T-helper 1 cell treated with Interleukin-12 subunit alpha and Interleukin-12 subunit beta and Interleukin-4 antibody, amounts not matched to agents 30 μg/mL and 1 μg/mL, for 36 hours (primary cell): ENCODE results near the gene FAM120C.

Source experiments
- H3K27ac Mint-ChIP-seq: one replicate; pipeline ENCODE4 v1.8.0; 2021; ENCODE audit warnings: mild to moderate bottlenecking, mixed read lengths
- H3K27me3 Mint-ChIP-seq: one replicate; pipeline ENCODE4 v1.8.0; 2021; ENCODE audit warnings: low read depth, mixed read lengths
- H3K36me3 Mint-ChIP-seq: one replicate; pipeline ENCODE4 v1.8.0; 2021; ENCODE audit warnings: low read depth, mixed read lengths
- H3K4me1 Mint-ChIP-seq: one replicate; pipeline ENCODE4 v1.8.0; 2021; ENCODE audit warnings: low read depth, mixed read lengths
- H3K4me3 Mint-ChIP-seq: one replicate; pipeline ENCODE4 v1.8.0; 2021; ENCODE audit warnings: mild to moderate bottlenecking, moderate library complexity, mixed read lengths
- H3K9me3 Mint-ChIP-seq: one replicate; pipeline ENCODE4 v1.8.0; 2021; ENCODE audit warnings: mixed read lengths

FAM120C gene

DNA sequence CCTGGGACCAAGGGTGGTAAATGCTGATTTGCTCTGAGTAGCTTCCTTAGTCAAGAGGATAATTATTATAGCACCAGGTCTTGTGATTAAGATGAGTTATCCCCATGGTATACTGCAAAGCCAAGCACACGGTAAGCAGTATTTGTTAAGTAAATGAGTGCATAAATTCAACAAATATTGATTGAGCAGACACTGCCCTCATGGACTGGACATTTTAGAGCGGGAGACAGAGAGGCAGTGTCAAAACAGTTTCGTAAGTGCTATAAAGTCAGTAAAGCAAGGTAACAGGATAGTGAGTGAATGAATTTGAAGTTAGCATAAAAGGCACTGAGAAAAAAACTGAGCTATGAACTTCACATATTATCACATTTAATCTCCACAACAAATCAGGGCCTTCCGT lies 152.7 kb downstream of the FAM120C start:
- Mint-ChIP-seq H3K27ac (no peak overlapping the region), H3K27me3 (no peaks in the 10 kb centered on the region), H3K4me1 (peaks cover 14% of the 10 kb centered on the region), H3K4me3 (no peak overlapping the region), H3K36me3 (peaks cover 53% of the 10 kb centered on the region), H3K9me3 (no peaks in the 10 kb centered on the region)

DNA sequence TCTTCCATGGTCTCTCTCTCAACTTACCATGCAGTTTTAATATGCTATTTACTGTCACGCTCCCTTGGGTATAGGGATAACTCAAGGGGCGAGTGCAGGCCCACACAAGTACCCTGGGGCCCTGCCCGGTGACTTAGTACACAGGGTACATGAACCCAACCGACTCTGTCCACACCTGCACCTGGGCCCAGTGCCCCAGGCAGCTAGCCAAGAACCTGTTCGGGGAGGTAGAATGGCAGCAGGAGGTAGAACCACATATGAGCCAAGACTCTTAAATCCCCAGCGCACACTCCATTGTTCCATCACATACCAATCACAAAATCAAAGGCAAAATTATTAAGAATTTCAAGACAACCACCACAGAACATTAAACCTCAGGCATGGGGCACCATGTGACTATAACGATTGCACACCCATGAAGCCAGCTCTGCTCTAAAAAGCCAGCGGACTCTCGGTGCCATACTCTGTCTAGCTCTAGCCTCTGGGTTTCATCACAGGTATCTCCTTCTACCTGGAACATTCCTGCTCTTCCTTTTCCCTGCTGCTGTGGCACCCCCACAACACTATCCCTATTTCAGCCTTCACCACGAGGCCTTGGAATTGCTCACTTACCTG lies 153.4 kb downstream of the FAM120C start:
- H3K36me3 Mint-ChIP-seq, result peaks cover 50% of the 10 kb centered on the region

DNA sequence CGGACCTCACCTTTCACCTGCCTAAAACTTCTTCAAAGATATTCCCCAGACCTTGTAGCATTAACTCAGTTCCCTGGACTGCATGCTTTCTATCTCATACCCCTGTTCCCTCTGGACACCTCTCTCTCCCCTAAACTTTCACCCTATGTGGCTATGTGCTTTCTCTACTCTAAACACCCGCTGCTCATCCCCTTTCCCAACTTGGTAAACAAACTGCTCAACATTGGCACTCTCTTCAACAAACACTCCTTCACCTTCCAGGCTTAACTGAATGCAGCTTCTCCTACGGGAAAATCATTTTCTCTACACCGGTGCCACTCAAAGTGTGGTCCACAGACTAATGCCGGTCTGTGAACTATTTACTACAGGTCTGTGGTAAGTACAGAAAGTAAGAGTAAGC lies 158.7 kb downstream of the FAM120C start:
- Mint-ChIP-seq H3K36me3 (peaks cover 41% of the 10 kb centered on the region), H3K4me3 (no peak overlapping the region), H3K27ac (peak overlapping the region; percentile 46), H3K27me3 (no peaks in the 10 kb centered on the region), H3K4me1 (peaks cover 9% of the 10 kb centered on the region), H3K9me3 (no peaks in the 10 kb centered on the region)

More for the DNA sequence above, 153.4 kb downstream of the FAM120C start:
- Mint-ChIP-seq H3K27me3 (no peaks in the 10 kb centered on the region), H3K4me3 (no peak overlapping the region), H3K9me3 (no peaks in the 10 kb centered on the region), H3K27ac (no peak overlapping the region), H3K4me1 (peaks cover 14% of the 10 kb centered on the region)
